Fibroblast of the aortic adventitia (primary cell): ENCODE data around the gene TJAP1. TPM values are rescaled to one million over a fixed set of nuclear protein-coding genes. Genes with fewer than 3 reads are reported as not detected.

ENCODE experiments used
- DNase-seq: peaks from one replicate; pipeline ENCODE4 v3.0.0-alpha.2; 2010; ENCODE audit warnings: low read depth
- H3K4me3 ChIP-seq: 2 replicates; pipeline ENCODE4 v1.5.1; 2011; ENCODE audit warnings: low read depth, mild to moderate bottlenecking, control low read depth, low read length, moderate library complexity
- CTCF ChIP-seq: IDR thresholded peaks from 2 replicates; pipeline ENCODE4 v1.5.1; 2011; ENCODE audit warnings: mild to moderate bottlenecking, low read length, control low read depth, inconsistent platforms; ENCODE audit not compliant: insufficient read depth
- total RNA-seq: library from RNA; depleted of rRNA; stranded (reverse); fragments of >200 nt; gene quantifications from 2 replicates; pipeline ENCODE4 v1.2.3, GENCODE V29; 2012; ENCODE audit warnings: low replicate concordance

TJAP1 gene
- total RNA-seq, 1 donor: 14.2 TPM

- no peak overlapping the region for H3K4me3 ChIP-seq
- no peak for DNase-seq
- TF ChIP-seq CTCF: no peak
Measured at GRCh38 chr6:43476746-43477145, 624 bp upstream of the TJAP1 start.

- TF ChIP-seq CTCF: no peak
- H3K4me3 ChIP-seq: peak overlapping the region; percentile 85
- DNase-seq: no peak
Measured at GRCh38 chr6:43478008-43478372, 620 bp downstream of the TJAP1 start.

- TF ChIP-seq CTCF: no peak
- no peak overlapping the region for H3K4me3 ChIP-seq
- no peak for DNase-seq
Measured at GRCh38 chr6:43481075-43481474, 3.7 kb downstream of the TJAP1 start.

GRCh38 chr6:43481591-43482236 lies 4.3 kb downstream of the TJAP1 start:
- no peak for DNase-seq
- no peak for TF ChIP-seq CTCF
- no peak overlapping the region for H3K4me3 ChIP-seq

- DNase-seq: no peak
- H3K4me3 ChIP-seq: no peak overlapping the region
- no peak for TF ChIP-seq CTCF
Measured at GRCh38 chr6:43488667-43489276, 11.4 kb downstream of the TJAP1 start.

- no peak for TF ChIP-seq CTCF
- DNase-seq: no peak
- no peak overlapping the region for H3K4me3 ChIP-seq
Measured at GRCh38 chr6:43489277-43490072, 12.1 kb downstream of the TJAP1 start.
